HUES48 (cell line): Measurements from ENCODE around the gene PSMD8.

Source experiments
- H3K27ac ChIP-seq: one replicate; pipeline ENCODE4 v1.7.0; 2013; ENCODE audit warnings: low read depth, low read length, inconsistent platforms
- H3K27me3 ChIP-seq: 2 replicates; pipeline ENCODE4 v1.6.1; 2013; ENCODE audit warnings: mild to moderate bottlenecking, low read length; ENCODE audit not compliant: control insufficient read depth, insufficient read depth
- H3K36me3 ChIP-seq: 2 replicates; pipeline ENCODE4 v1.6.1; 2013; ENCODE audit warnings: low read length; ENCODE audit not compliant: control insufficient read depth, insufficient read depth
- H3K4me1 ChIP-seq: 2 replicates; pipeline ENCODE4 v1.6.1; 2013; ENCODE audit warnings: mild to moderate bottlenecking, low read length; ENCODE audit not compliant: control insufficient read depth, insufficient read depth
- H3K4me3 ChIP-seq: 2 replicates; pipeline ENCODE4 v1.5.1; 2013; ENCODE audit warnings: mild to moderate bottlenecking, low read depth, low read length
- H3K9ac ChIP-seq: 2 replicates; pipeline ENCODE4 v1.6.1; 2013; ENCODE audit warnings: mild to moderate bottlenecking, low read depth, low read length, moderate library complexity
- H3K9me3 ChIP-seq: 2 replicates; pipeline ENCODE4 v1.6.1; 2013; ENCODE audit warnings: low read length; ENCODE audit not compliant: control insufficient read depth, insufficient read depth

Gene PSMD8

GRCh38 chr19:38378866-38379265 is 4.5 kb downstream of the PSMD8 start:
- Histone ChIP-seq H3K27ac (no peak overlapping the region), H3K36me3 (peaks cover 55% of the 10 kb centered on the region), H3K9me3 (no peaks in the 10 kb centered on the region), H3K27me3 (no peaks in the 10 kb centered on the region), H3K4me1 (no peaks in the 10 kb centered on the region), H3K4me3 (no peak overlapping the region), H3K9ac (no peak overlapping the region)

GRCh38 chr19:38381138-38381537 is 6.8 kb downstream of the PSMD8 start:
- no peak overlapping the region for H3K4me3 ChIP-seq
- H3K27ac ChIP-seq, result no peak overlapping the region
- no peak overlapping the region for H3K9ac ChIP-seq
- no peaks in the 10 kb centered on the region for H3K9me3 ChIP-seq
- H3K4me1 ChIP-seq, result peaks cover 4% of the 10 kb centered on the region; the same call in 1 of the 2 replicates
- peaks cover 1% of the 10 kb centered on the region for H3K27me3 ChIP-seq
- H3K36me3 ChIP-seq, result peaks cover 57% of the 10 kb centered on the region

- H3K36me3 ChIP-seq, result peaks cover 45% of the 10 kb centered on the region
- H3K4me3 ChIP-seq, result no peak overlapping the region
- H3K4me1 ChIP-seq, result peaks cover 8% of the 10 kb centered on the region; the same call in 1 of the 2 replicates
- no peak overlapping the region for H3K9ac ChIP-seq
- peaks cover 7% of the 10 kb centered on the region for H3K27me3 ChIP-seq
- H3K9me3 ChIP-seq, result no peaks in the 10 kb centered on the region
- no peak overlapping the region for H3K27ac ChIP-seq
These were observed 8.8 kb downstream of the PSMD8 start for GRCh38 chr19:38383184-38383583.

- no peak overlapping the region for H3K27ac ChIP-seq
- H3K36me3 ChIP-seq, result peaks cover 45% of the 10 kb centered on the region
- H3K9ac ChIP-seq, result no peak overlapping the region
- no peak overlapping the region for H3K4me3 ChIP-seq
- peaks cover 7% of the 10 kb centered on the region for H3K27me3 ChIP-seq
- H3K4me1 ChIP-seq, result peaks cover 8% of the 10 kb centered on the region; the same call in 1 of the 2 replicates
- H3K9me3 ChIP-seq, result no peaks in the 10 kb centered on the region
These were observed 9.4 kb downstream of the PSMD8 start for GRCh38 chr19:38383743-38384142.

- no peak overlapping the region for H3K27ac ChIP-seq
- peaks cover 8% of the 10 kb centered on the region; the same call in 1 of the 2 replicates for H3K4me1 ChIP-seq
- no peaks in the 10 kb centered on the region for H3K9me3 ChIP-seq
- H3K4me3 ChIP-seq, result no peak overlapping the region
- H3K36me3 ChIP-seq, result peaks cover 38% of the 10 kb centered on the region
- no peak overlapping the region for H3K9ac ChIP-seq
- peaks cover 7% of the 10 kb centered on the region for H3K27me3 ChIP-seq
These were observed 10.0 kb downstream of the PSMD8 start for GRCh38 chr19:38384209-38385027.

- H3K36me3 ChIP-seq, result peaks cover 34% of the 10 kb centered on the region
- no peak overlapping the region for H3K4me3 ChIP-seq
- H3K9ac ChIP-seq, result no peak overlapping the region
- H3K9me3 ChIP-seq, result no peaks in the 10 kb centered on the region
- H3K27ac ChIP-seq, result no peak overlapping the region
- peaks cover 7% of the 10 kb centered on the region for H3K27me3 ChIP-seq
- peaks cover 8% of the 10 kb centered on the region; the same call in 1 of the 2 replicates for H3K4me1 ChIP-seq
These were observed 10.9 kb downstream of the PSMD8 start for GRCh38 chr19:38385057-38385803.

- H3K36me3 ChIP-seq, result peaks cover 31% of the 10 kb centered on the region
- H3K27ac ChIP-seq, result no peak overlapping the region
- peak overlapping the region; percentile 93; the same call in 1 of the 2 replicates for H3K4me3 ChIP-seq
- H3K27me3 ChIP-seq, result peaks cover 7% of the 10 kb centered on the region
- H3K4me1 ChIP-seq, result peaks cover 10% of the 10 kb centered on the region
- no peaks in the 10 kb centered on the region for H3K9me3 ChIP-seq
- H3K9ac ChIP-seq, result no peak overlapping the region
These were observed 11.5 kb downstream of the PSMD8 start for GRCh38 chr19:38385804-38386257.

GRCh38 chr19:38386300-38386970 is 12.1 kb downstream of the PSMD8 start:
- H3K4me1 ChIP-seq, result peaks cover 11% of the 10 kb centered on the region
- H3K9me3 ChIP-seq, result no peaks in the 10 kb centered on the region
- peak overlapping the region; percentile 93; the same call in 1 of the 2 replicates for H3K4me3 ChIP-seq
- H3K9ac ChIP-seq, result no peak overlapping the region
- peaks cover 25% of the 10 kb centered on the region for H3K36me3 ChIP-seq
- H3K27me3 ChIP-seq, result peaks cover 7% of the 10 kb centered on the region
- no peak overlapping the region for H3K27ac ChIP-seq

- Histone ChIP-seq H3K36me3 (peaks cover 19% of the 10 kb centered on the region), H3K27me3 (peaks cover 7% of the 10 kb centered on the region), H3K9ac (no peak overlapping the region), H3K4me1 (peaks cover 15% of the 10 kb centered on the region), H3K4me3 (peak overlapping the region; percentile 93), H3K27ac (peak overlapping the region; percentile 91), H3K9me3 (no peaks in the 10 kb centered on the region)
These were observed 12.7 kb downstream of the PSMD8 start for GRCh38 chr19:38386971-38387549.

GRCh38 chr19:38387550-38388348 is 13.4 kb downstream of the PSMD8 start, which contains the start of gene GGN:
Gene GGN (minus strand): TSS chr19:38388034. CDS start chr19:38387261, 773 bp downstream.
- peak within 1 kb of the TSS; percentile 91 for H3K27ac ChIP-seq
- peaks cover 15% of the 10 kb centered on the region for H3K4me1 ChIP-seq
- peak within 1 kb of the TSS; percentile 93 for H3K4me3 ChIP-seq
- peaks cover 7% of the 10 kb centered on the region for H3K27me3 ChIP-seq
- H3K9ac ChIP-seq, result peak within 1 kb of the TSS; percentile 77
- H3K9me3 ChIP-seq, result no peaks in the 10 kb centered on the region
- peaks cover 21% of the 10 kb centered on the region for H3K36me3 ChIP-seq
